ENCODE data around the gene AKR1B15. TPM values are rescaled to one million over a fixed set of nuclear protein-coding genes. Genes with fewer than 3 reads are reported as not detected.

The AKR1B15 gene
- total RNA-seq, 1 donor from 2014 or later: not detected

DNA sequence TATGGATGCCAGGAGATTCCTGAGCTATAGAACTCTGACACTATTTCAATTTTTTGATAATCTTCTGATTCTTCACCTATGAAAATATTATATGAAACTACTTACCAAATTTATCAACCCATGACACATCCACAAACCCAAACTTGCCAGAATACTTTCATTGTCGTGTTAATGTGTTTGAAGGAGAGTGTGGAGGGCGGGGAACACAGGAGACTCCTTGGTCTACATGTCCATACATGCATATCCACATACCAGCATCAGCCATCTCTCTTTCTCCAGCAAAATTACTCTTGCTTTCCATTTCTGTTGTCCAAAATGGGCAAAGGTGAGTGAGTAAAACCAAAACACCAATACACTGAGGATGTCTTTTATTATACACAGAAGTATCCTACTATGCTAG lies 74.3 kb downstream of the AKR1B15 start:
- Mint-ChIP-seq H3K27ac (ENCODE audit: unreplicated experiment) (no peak overlapping the region), H3K36me3 (ENCODE audit: low read depth) (no peaks in the 10 kb centered on the region), H3K9me3 (no peaks in the 10 kb centered on the region), H3K4me3 (no peak overlapping the region), H3K27me3 (ENCODE audit: low read depth) (peaks cover 63% of the 10 kb centered on the region), H3K4me1 (no peaks in the 10 kb centered on the region)
- no peak for DNase-seq (ENCODE audit: low read depth, low spot score)
- TF ChIP-seq, protein P1, sequence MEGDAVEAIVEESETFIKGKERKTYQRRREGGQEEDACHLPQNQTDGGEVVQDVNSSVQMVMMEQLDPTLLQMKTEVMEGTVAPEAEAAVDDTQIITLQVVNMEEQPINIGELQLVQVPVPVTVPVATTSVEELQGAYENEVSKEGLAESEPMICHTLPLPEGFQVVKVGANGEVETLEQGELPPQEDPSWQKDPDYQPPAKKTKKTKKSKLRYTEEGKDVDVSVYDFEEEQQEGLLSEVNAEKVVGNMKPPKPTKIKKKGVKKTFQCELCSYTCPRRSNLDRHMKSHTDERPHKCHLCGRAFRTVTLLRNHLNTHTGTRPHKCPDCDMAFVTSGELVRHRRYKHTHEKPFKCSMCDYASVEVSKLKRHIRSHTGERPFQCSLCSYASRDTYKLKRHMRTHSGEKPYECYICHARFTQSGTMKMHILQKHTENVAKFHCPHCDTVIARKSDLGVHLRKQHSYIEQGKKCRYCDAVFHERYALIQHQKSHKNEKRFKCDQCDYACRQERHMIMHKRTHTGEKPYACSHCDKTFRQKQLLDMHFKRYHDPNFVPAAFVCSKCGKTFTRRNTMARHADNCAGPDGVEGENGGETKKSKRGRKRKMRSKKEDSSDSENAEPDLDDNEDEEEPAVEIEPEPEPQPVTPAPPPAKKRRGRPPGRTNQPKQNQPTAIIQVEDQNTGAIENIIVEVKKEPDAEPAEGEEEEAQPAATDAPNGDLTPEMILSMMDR (conservative IDR thresholded peaks at IDR 0.05): no peak

DNA sequence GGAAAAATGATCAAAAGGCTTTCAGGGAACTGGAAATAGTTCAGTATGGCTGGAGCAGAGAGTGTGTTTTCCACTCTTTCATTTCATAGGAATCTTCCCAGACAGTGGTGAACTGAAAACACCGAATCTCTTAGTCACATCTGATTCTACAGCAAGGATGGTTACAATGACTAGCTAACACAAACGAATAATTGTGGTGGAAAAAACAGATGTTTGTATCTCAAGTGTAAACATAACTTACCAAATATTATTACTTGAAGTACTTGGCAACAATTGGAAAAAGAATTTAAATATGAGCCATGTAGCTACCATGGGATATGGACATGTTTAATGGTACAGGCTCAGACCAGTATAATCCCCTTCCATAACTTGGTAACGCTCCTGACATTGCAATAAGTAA lies 76.6 kb downstream of the AKR1B15 start:
- H3K9me3 Mint-ChIP-seq: no peaks in the 10 kb centered on the region
- no peak overlapping the region for H3K27ac Mint-ChIP-seq (ENCODE audit: unreplicated experiment)
- H3K36me3 Mint-ChIP-seq (ENCODE audit: low read depth): no peaks in the 10 kb centered on the region
- TF ChIP-seq, protein P1 (conservative IDR thresholded peaks at IDR 0.05): no peak
- no peaks in the 10 kb centered on the region for H3K4me1 Mint-ChIP-seq
- DNase-seq (ENCODE audit: low read depth, low spot score): no peak
- H3K27me3 Mint-ChIP-seq (ENCODE audit: low read depth): peaks cover 72% of the 10 kb centered on the region
- H3K4me3 Mint-ChIP-seq: no peak overlapping the region

DNA sequence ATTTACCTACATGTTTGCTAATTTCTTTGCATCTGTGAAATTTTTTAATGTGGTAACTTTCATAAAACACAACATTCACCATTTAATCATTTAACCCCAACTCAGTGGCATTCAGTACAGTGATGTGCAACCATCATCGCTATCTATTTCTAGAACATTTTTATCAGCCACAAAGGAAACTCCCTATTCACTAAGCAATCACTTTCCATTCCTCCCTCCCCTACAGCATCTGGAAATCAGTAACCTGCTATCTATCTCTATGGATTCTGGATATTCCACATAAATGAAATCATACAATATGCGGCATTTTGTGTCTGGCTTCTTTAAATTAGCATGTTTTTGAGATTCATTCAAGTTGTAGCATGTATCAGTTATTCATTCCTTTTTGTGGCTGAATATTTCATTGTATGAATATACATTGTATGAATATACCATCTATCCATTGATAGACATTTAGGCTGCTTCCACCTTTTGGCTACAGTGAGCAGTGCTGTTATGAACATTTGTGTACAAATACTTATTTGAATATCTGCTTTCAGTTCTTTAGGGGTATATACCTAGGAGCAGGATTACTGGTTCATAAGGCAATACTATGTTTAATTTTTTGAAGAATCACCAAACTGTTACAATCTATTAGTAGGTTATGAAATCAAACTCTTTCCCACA lies 78.3 kb downstream of the AKR1B15 start:
- no peak overlapping the region for H3K27ac Mint-ChIP-seq (ENCODE audit: unreplicated experiment)
- no peak overlapping the region for H3K4me3 Mint-ChIP-seq
- TF ChIP-seq, protein P1 (conservative IDR thresholded peaks at IDR 0.05): no peak

DNA sequence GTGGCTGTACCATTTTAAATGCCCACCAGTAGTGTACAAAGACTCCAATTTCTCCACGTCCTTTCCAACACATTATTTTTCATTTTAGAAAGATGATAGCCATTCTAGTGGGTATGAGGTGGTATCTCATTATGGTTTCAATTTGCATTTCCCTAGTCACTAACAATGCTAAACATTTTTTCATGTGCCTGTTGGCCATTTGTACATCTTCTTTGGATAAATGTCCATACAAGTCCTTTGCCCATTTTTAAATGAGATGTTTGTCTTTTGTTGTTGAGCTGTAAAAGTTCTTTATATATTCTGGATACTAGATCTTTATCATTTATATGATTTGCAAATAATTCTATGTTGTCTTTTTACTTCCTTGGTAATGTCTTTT lies 78.9 kb downstream of the AKR1B15 start:
- no peak overlapping the region for H3K27ac Mint-ChIP-seq (ENCODE audit: unreplicated experiment)
- peaks cover 70% of the 10 kb centered on the region for H3K27me3 Mint-ChIP-seq (ENCODE audit: low read depth)
- H3K9me3 Mint-ChIP-seq: no peaks in the 10 kb centered on the region
- H3K4me1 Mint-ChIP-seq: no peaks in the 10 kb centered on the region
- H3K36me3 Mint-ChIP-seq (ENCODE audit: low read depth): no peaks in the 10 kb centered on the region
- H3K4me3 Mint-ChIP-seq: no peak overlapping the region
- TF ChIP-seq, protein P1 (conservative IDR thresholded peaks at IDR 0.05): no peak
- DNase-seq (ENCODE audit: low read depth, low spot score): no peak

More for the DNA sequence above, 78.3 kb downstream of the AKR1B15 start:
- Mint-ChIP-seq H3K4me1 (no peaks in the 10 kb centered on the region), H3K9me3 (no peaks in the 10 kb centered on the region), H3K36me3 (ENCODE audit: low read depth) (no peaks in the 10 kb centered on the region), H3K27me3 (ENCODE audit: low read depth) (peaks cover 75% of the 10 kb centered on the region)
- no peak for DNase-seq (ENCODE audit: low read depth, low spot score)

DNA sequence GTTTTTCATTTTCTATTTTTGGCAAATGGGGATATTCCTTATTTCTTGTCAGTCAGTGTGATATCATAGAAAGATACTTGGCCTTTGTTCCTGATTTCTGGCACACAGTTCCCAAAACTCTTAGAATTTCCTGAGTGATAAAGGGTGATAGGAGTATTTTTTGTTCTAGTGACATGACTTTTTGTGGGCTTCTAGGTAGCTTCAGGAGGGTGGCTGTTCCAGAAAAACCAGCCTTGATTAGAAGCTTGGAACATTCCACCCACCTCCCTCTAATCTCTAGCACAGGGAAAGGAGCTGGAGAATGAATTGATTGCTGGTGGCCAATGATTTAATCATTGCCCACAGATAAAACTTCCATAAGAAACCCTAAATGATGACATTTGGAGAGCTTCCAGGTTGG lies 80.5 kb downstream of the AKR1B15 start:
- H3K9me3 Mint-ChIP-seq: no peaks in the 10 kb centered on the region
- H3K27ac Mint-ChIP-seq (ENCODE audit: unreplicated experiment): no peak overlapping the region
- peaks cover 61% of the 10 kb centered on the region for H3K27me3 Mint-ChIP-seq (ENCODE audit: low read depth)
- no peak overlapping the region for H3K4me3 Mint-ChIP-seq
- no peaks in the 10 kb centered on the region for H3K4me1 Mint-ChIP-seq
- no peak for DNase-seq (ENCODE audit: low read depth, low spot score)
- no peaks in the 10 kb centered on the region for H3K36me3 Mint-ChIP-seq (ENCODE audit: low read depth)
- TF ChIP-seq, protein P1 (conservative IDR thresholded peaks at IDR 0.05): no peak

Other genes with a start within 250 kb of the AKR1B15 start
- gene SLC35B4, start 232.2 kb upstream of the AKR1B15 start, total RNA-seq: 47.1 and 51.7 TPM in 2 replicates
- gene AKR1B1, start 90.0 kb upstream of the AKR1B15 start, total RNA-seq: 202 and 204 TPM in 2 replicates
- gene AKR1B10, start 21.5 kb upstream of the AKR1B15 start, total RNA-seq: not detected in 2 replicates
- 19.8 and 21.1 TPM in 2 replicates for gene BPGM, start 97.7 kb downstream of the AKR1B15 start, total RNA-seq
- 71.8 and 76.1 TPM in 2 replicates for gene CALD1, start 230.5 kb downstream of the AKR1B15 start, total RNA-seq